ENCODE data around the gene TTC39B.

Gene TTC39B

DNA sequence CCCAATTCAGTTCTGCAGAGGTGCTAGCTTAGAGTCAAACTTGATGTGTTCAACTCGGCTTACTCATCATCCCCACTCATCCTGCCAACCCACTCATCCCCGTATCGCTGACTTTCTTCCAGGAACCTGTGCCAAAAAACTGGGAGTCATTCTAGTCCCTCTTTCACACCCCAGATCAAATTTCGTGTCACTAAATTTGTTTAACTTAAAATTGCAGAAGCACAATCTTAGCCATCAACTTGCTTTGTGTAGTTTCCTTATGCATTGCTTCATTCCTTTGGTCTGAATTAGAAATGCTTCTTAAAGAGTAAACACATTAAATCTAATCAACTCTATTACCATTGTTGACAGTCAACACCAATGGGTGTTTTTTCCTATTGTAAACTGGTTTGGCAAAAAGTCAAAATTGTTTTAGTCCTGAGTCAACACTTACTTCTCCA, 162.4 kb downstream of the TTC39B start:
- ATAC-seq (ENCODE audit: low read depth): no peak
- peaks cover 7% of the 10 kb centered on the region for H3K27me3 Mint-ChIP-seq
- no peak overlapping the region for H3K4me3 Mint-ChIP-seq

DNA sequence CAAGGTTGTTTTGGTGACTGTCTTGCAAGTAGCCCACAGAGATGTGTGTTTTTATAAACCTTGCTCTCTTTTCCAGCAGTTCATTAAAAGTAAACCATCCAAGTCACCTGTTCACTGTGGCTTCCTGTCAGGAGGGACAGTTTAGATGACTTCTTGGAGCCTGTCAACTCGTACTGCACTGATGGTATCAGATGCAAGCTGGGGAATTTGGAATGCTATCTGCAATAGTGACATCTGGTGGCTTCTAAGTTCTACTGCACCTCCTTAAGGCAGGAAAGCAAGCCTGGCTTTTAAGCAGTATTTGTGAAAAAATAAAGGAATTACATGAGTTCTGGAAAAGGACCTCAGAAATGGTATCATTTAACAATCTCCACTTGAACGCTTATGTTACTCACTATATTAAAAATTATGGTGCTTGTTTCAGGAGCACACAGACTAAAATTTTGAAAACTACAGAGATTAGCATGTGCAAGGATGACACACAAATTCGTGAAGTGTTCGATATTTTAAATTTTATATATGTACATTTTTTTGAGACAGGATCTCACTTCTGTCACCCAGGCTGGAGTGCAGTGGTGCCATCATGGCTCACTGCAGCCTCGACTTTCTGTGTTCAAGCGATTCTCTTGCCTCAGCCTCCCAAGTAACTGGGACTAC, 164.0 kb downstream of the TTC39B start:
- Mint-ChIP-seq H3K36me3 (no peaks in the 10 kb centered on the region), H3K27ac (no peak overlapping the region), H3K27me3 (peaks cover 5% of the 10 kb centered on the region), H3K9me3 (no peaks in the 10 kb centered on the region), H3K4me3 (no peak overlapping the region), H3K4me1 (no peaks in the 10 kb centered on the region)
- no peak for ATAC-seq (ENCODE audit: low read depth)
- DNase-seq (ENCODE audit: low spot score in 2 of 2): peak in 1 of 2 donors; percentile 1

More for the DNA sequence above, 162.4 kb downstream of the TTC39B start:
- no peaks in the 10 kb centered on the region for H3K36me3 Mint-ChIP-seq
- no peaks in the 10 kb centered on the region for H3K9me3 Mint-ChIP-seq
- H3K4me1 Mint-ChIP-seq: no peaks in the 10 kb centered on the region
- no peak for DNase-seq (ENCODE audit: low spot score in 2 of 2)
- H3K27ac Mint-ChIP-seq: no peak overlapping the region

DNA sequence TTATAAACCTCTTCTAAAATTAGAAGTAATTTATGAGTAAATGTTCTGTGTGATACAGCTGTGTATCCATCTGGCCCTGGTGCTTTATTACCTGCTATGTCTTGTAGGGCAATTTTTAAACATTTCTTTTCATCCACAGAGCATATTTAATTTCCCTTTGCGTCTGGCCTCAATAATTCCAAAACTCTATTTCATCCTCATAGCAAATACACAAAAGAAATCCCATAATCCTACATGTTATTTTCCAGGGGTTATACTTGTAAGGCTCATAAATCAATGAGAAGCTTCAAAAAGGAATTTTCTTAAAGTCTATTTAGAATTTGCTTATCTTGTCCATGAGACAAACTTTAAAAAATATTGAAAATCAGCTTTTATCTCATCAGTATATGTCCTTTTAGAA, 167.0 kb downstream of the TTC39B start:
- Mint-ChIP-seq H3K9me3 (no peaks in the 10 kb centered on the region), H3K36me3 (no peaks in the 10 kb centered on the region), H3K27me3 (peaks cover 5% of the 10 kb centered on the region)

DNA sequence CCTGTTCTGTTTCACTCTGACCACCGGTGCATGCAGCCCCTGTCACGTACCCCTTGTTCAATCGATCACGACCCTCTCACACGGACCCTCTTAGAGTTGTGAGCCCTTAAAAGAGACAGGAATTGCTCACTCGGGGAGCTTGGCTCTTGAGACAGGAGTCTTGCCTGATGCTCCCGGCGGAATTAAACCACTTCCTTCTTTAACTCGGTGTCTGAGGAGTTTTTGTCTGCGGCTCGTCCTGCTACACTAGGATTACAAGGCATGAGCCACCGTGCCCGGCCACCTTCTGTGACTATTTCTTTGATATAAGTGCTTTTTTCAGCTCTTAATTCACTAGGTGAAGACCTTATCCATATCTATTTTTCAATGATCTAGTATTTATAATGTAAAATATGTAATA, 167.5 kb downstream of the TTC39B start:
- no peaks in the 10 kb centered on the region for H3K36me3 Mint-ChIP-seq
- DNase-seq (ENCODE audit: low spot score in 2 of 2): no peak
- H3K4me1 Mint-ChIP-seq: peaks cover 2% of the 10 kb centered on the region
- H3K27me3 Mint-ChIP-seq: peaks cover 5% of the 10 kb centered on the region
- H3K27ac Mint-ChIP-seq: no peak overlapping the region
- H3K9me3 Mint-ChIP-seq: no peaks in the 10 kb centered on the region
- H3K4me3 Mint-ChIP-seq: no peak overlapping the region
- no peak for ATAC-seq (ENCODE audit: low read depth)

More for the DNA sequence above, 167.0 kb downstream of the TTC39B start:
- ATAC-seq (ENCODE audit: low read depth) (no peak), DNase-seq (ENCODE audit: low spot score in 2 of 2) (no peak)
- peaks cover 2% of the 10 kb centered on the region for H3K4me1 Mint-ChIP-seq
- no peak overlapping the region for H3K4me3 Mint-ChIP-seq
- H3K27ac Mint-ChIP-seq: no peak overlapping the region

DNA sequence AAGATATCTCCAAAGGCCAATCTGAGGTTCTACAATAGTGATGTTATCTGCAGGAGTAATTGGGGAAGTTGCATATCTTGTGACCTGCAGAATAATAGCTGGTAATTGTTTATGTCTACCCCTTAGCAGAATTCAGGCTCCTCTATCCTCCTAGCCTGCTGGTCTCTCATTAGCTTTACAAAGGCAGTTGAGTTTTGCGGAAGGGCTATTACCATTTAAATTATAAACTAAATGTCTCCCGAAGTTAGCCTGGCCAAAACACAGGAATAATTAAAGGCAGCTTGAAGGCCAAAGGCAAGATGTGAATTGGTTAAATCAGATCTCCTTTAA, 168.7 kb downstream of the TTC39B start:
- Mint-ChIP-seq H3K27me3 (peaks cover 3% of the 10 kb centered on the region), H3K4me3 (no peak overlapping the region), H3K9me3 (no peaks in the 10 kb centered on the region), H3K4me1 (peaks cover 2% of the 10 kb centered on the region), H3K36me3 (no peaks in the 10 kb centered on the region), H3K27ac (no peak overlapping the region)
- no peak for DNase-seq (ENCODE audit: low spot score in 2 of 2)
- no peak for ATAC-seq (ENCODE audit: low read depth)

DNA sequence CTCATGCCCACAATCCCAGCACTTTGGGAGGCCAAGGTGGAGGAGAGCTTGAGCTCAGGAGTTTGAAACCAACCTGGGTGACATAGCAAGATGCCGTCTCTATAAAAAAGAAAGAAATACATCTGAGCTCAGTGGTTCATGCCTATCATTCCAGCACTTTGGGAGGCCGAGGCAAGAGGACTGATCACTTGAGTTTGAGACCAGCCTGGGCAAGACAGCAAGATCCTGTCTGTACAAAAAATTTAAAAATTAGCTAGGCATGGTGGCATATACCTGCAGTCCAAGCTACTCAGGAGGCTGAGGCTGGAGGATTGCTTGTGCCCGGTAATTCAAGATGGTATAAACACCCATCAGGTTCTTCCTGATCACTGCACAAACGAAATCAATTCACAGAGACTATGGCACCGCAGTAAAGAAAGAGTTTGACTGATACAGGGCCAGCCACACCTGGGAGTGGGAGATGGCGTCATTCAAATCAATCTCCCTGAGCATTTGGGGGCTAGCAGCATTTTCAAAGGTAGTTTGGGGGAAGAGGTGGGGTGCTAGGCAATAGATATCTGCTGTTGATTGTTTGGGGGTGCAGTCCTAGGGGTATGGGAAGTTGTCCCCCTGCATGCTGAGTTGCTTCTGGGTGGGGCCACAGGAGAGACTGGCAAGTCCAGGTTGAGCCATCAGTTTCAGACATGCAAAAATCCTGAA, 169.2 kb downstream of the TTC39B start:
- Mint-ChIP-seq H3K27ac (no peak overlapping the region), H3K27me3 (peaks cover 3% of the 10 kb centered on the region), H3K36me3 (no peaks in the 10 kb centered on the region), H3K4me1 (peaks cover 2% of the 10 kb centered on the region), H3K4me3 (no peak overlapping the region), H3K9me3 (no peaks in the 10 kb centered on the region)
- ATAC-seq (ENCODE audit: low read depth) (no peak), DNase-seq (ENCODE audit: low spot score in 2 of 2) (no peak)

DNA sequence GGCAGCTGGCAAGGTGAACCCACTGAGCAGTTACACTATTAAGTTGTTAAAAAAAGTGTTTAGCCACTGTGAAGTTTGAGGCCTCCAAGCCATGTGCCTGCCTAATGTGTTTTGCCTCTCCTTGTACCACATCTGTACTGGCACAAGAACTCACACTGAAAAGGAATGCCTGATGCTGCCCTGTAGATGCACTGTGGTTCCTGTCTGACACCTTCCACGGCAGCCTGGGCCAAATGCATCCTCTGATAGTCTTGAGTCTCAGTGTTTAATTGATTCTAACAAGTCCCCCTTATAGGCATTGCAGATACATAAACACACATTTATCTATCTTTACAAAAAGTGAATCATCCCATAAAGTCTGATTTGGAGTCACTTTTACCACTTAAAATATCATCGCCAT, 169.9 kb downstream of the TTC39B start:
- H3K9me3 Mint-ChIP-seq: no peaks in the 10 kb centered on the region
- H3K4me3 Mint-ChIP-seq: no peak overlapping the region
- H3K27ac Mint-ChIP-seq: no peak overlapping the region
- no peak for ATAC-seq (ENCODE audit: low read depth)
- peaks cover 2% of the 10 kb centered on the region for H3K4me1 Mint-ChIP-seq
- H3K36me3 Mint-ChIP-seq: no peaks in the 10 kb centered on the region
- peaks cover 3% of the 10 kb centered on the region for H3K27me3 Mint-ChIP-seq
- no peak for DNase-seq (ENCODE audit: low spot score in 2 of 2)

DNA sequence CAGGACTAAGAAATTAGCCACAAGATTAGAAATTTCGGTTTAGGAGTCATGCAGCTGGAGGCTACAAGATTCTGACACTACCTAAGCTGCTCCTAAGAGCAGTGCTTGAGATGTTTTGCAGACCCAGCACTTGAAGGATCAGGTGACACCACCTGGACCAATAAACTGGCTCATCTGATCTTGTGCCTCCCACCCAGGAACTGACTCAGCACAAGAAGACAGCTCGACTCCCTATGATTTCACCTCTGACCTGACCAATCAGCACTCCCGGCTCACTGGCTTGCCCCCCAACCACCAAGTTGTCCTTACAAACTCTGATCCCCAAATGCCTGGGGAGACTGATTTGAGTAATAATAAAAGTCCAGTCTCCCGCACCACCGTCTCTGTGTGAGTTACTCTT, 170.4 kb downstream of the TTC39B start:
- ATAC-seq (ENCODE audit: low read depth) (no peak), DNase-seq (ENCODE audit: low spot score in 2 of 2) (no peak)
- H3K4me3 Mint-ChIP-seq: no peak overlapping the region
- no peak overlapping the region for H3K27ac Mint-ChIP-seq
- no peaks in the 10 kb centered on the region for H3K9me3 Mint-ChIP-seq
- H3K4me1 Mint-ChIP-seq: peaks cover 2% of the 10 kb centered on the region
- H3K36me3 Mint-ChIP-seq: no peaks in the 10 kb centered on the region
- peaks cover 3% of the 10 kb centered on the region for H3K27me3 Mint-ChIP-seq

DNA sequence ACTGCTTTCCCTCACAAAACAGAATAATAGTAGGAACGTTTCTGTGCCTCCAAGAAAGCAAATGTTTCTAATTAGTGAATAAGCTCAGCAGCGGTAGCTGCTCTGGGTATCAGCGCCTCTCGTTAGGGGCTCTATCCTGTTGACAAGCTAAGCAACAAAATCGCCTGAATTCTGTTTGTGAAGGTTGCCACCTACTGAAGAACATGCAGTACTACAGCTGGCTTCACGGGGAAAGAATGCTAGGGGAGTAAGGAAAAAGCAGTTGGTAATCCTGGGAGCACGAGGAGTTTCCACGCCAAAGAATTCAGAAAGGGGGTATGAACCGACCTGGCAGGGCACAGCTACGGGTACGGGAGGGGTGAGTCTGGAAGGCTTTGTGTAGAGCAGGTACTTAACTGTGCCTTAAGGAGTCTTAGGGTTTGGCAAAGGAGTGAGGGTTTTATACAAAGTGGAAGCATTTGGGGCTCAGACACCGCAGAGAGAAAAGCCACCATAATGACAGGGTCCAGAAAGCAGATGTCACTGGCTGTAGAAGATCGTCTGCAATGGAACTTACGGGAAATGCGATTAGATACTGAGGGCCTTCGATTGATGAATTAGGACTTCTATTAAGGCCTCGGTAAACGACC, 171.7 kb downstream of the TTC39B start:
- Mint-ChIP-seq H3K36me3 (no peaks in the 10 kb centered on the region), H3K27me3 (no peaks in the 10 kb centered on the region), H3K27ac (no peak overlapping the region), H3K9me3 (no peaks in the 10 kb centered on the region), H3K4me3 (no peak overlapping the region), H3K4me1 (peaks cover 2% of the 10 kb centered on the region)
- DNase-seq (ENCODE audit: low spot score in 2 of 2) (peak; percentile 3 to 12), ATAC-seq (ENCODE audit: low read depth) (peak; percentile 37)

DNA sequence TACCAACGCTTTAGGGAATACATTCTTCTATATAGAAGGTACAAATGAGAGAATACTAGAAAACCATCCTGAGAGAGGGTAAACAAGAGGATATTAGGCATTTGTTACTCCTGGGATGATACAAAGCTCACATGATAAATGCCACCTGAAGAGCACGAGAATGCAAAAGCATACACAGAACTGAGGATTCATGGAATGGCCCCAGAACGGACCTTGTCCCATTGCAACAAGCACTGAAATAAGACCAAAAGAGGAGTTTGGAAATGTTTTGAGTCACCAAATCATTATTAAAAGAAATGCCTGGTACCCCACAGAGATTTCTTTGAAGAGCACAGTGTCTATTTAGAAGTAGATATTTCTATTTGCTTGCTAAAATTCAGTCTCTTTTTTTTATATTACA, 173.5 kb downstream of the TTC39B start:
- no peak for ATAC-seq (ENCODE audit: low read depth)
- Mint-ChIP-seq H3K4me3 (no peak overlapping the region), H3K27me3 (peaks cover 2% of the 10 kb centered on the region), H3K36me3 (no peaks in the 10 kb centered on the region), H3K9me3 (no peaks in the 10 kb centered on the region), H3K27ac (no peak overlapping the region), H3K4me1 (peaks cover 2% of the 10 kb centered on the region)
- no peak for DNase-seq (ENCODE audit: low spot score in 2 of 2)

DNA sequence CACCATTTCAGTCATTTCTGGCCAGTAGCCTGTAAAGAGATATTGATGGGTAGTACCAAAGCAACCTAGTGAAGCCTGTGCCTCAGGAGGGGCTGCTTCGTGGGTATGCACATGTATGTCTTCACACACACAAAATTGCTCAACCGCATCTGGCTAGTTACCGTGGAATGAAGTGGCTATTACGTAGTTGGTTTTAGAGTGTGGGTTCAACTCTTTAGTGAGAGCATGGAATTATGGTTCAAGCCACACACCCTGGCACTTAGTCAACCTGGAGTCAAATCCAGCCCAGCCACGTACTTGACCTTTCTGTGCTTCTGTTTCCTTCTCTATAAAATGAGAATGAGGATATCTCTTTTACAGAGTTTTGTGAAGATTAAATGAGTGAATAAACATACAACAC, 174.9 kb downstream of the TTC39B start:
- Mint-ChIP-seq H3K27ac (no peak overlapping the region), H3K4me3 (no peak overlapping the region), H3K27me3 (peaks cover 2% of the 10 kb centered on the region), H3K4me1 (peaks cover 2% of the 10 kb centered on the region), H3K36me3 (no peaks in the 10 kb centered on the region), H3K9me3 (no peaks in the 10 kb centered on the region)
- ATAC-seq (ENCODE audit: low read depth): no peak
- DNase-seq (ENCODE audit: low spot score in 2 of 2): no peak

DNA sequence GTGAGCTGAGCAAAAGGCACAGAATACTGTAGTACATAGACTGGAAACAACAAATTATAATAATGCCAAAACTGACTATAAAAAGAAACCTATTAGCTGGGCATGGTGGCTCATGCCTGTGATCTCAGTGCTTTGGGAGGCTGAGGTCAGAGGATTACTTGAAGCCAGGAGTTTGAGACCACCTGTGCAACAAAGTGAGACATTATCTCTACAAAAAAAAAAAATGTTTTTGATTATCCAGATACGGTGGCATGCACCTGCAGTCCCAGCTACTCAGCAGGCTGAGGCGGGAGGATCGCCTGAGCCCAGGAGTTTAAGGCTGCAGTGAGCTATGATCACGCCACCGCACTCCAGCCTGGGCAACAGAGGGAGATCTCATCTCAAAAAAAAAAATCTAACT, 175.9 kb downstream of the TTC39B start:
- ATAC-seq (ENCODE audit: low read depth): no peak

DNA sequence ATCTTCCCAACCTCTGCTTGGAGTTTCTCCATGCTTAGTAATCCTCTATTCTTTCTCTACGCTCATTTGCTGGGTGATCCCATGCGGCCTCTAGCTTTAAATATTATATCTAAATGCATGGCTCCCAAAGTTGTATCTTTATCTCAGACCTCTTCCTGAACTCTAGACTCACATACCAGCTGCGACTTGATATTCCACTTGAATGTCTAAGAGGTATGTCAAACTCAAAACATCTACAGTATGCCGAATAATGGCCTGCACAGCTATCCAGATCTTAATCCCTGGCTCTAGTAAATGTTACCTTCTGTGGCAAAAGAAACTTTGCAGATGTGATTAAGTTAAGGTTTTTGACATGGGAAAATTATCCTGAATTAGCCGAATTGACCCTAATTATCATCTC, 179.2 kb downstream of the TTC39B start:
- Mint-ChIP-seq H3K36me3 (peaks cover 2% of the 10 kb centered on the region), H3K4me1 (no peaks in the 10 kb centered on the region), H3K27ac (no peak overlapping the region), H3K27me3 (peaks cover 6% of the 10 kb centered on the region), H3K4me3 (no peak overlapping the region), H3K9me3 (no peaks in the 10 kb centered on the region)
- ATAC-seq (ENCODE audit: low read depth) (no peak), DNase-seq (ENCODE audit: low spot score in 2 of 2) (no peak)

More for the DNA sequence above, 175.9 kb downstream of the TTC39B start:
- no peak for DNase-seq (ENCODE audit: low spot score in 2 of 2)
- no peaks in the 10 kb centered on the region for H3K9me3 Mint-ChIP-seq
- no peak overlapping the region for H3K4me3 Mint-ChIP-seq
- H3K27ac Mint-ChIP-seq: no peak overlapping the region
- peaks cover 2% of the 10 kb centered on the region for H3K36me3 Mint-ChIP-seq
- peaks cover 2% of the 10 kb centered on the region for H3K4me1 Mint-ChIP-seq
- peaks cover 4% of the 10 kb centered on the region for H3K27me3 Mint-ChIP-seq

DNA sequence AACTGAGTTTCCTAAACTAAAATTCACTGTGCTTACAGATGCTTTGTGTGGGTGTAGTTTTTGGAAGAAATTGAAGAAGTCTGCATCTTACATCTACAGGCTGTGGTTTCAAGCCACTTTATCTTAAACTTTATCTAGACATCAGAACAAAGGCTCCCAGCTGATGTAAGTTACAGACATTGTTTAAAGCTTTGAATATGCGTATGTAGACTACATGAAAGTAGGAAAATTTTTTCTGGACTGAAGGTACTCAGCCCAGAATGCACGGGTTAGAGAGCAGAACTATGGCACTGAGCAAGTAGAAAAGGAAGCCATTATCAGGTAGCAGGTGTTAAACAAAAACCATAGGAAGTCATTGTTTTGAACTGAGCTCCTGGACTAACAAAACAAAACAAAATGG, 185.4 kb downstream of the TTC39B start:
- H3K4me1 Mint-ChIP-seq: no peaks in the 10 kb centered on the region
- H3K27ac Mint-ChIP-seq: no peak overlapping the region
- DNase-seq (ENCODE audit: low spot score in 2 of 2) (no peak), ATAC-seq (ENCODE audit: low read depth) (no peak)
- peaks cover 2% of the 10 kb centered on the region for H3K36me3 Mint-ChIP-seq
- H3K9me3 Mint-ChIP-seq: no peaks in the 10 kb centered on the region
- peaks cover 7% of the 10 kb centered on the region for H3K27me3 Mint-ChIP-seq
- H3K4me3 Mint-ChIP-seq: no peak overlapping the region
